Mesothelial cell of epicardium (in vitro differentiated cells): ENCODE results near the gene TIMM23B. TPM values are rescaled to one million over a fixed set of nuclear protein-coding genes. Genes with fewer than 3 reads are reported as not detected.
"Not testable (repeated sequence)": the region's sequence is repeated elsewhere in the genome, so short reads cannot be mapped to it uniquely, and the experiment has no call there.

ENCODE experiments used
- DNase-seq, 2 experiments: peaks; one replicate each; pipeline ENCODE4 v3.0.0; 2021; ENCODE audit warnings: low spot score in 2 of 2; ENCODE audit not compliant: unreplicated experiment in 2 of 2
- H3K27ac Mint-ChIP-seq: 2 replicates; pipeline ENCODE4 v1.8.0; 2021; ENCODE audit warnings: mixed read lengths
- H3K27me3 Mint-ChIP-seq: 2 replicates; pipeline ENCODE4 v1.8.0; 2021; ENCODE audit warnings: low read depth, mixed read lengths
- H3K36me3 Mint-ChIP-seq: 2 replicates; pipeline ENCODE4 v1.8.0; 2021; ENCODE audit warnings: mixed read lengths
- H3K4me1 Mint-ChIP-seq: 2 replicates; pipeline ENCODE4 v1.8.0; 2021; ENCODE audit warnings: mixed read lengths
- H3K4me3 Mint-ChIP-seq: 2 replicates; pipeline ENCODE4 v1.8.0; 2021; ENCODE audit warnings: mild to moderate bottlenecking, moderate library complexity, mixed read lengths
- H3K9me3 Mint-ChIP-seq: 2 replicates; pipeline ENCODE4 v1.8.0; 2021; ENCODE audit warnings: mixed read lengths
- total RNA-seq: library from RNA; stranded (reverse); gene quantifications from 3 replicates; pipeline ENCODE4 v1.2.1, GENCODE V29; 2021

Gene TIMM23B
- total RNA-seq, 1 donor from 2014 or later: 32.3 TPM

DNA sequence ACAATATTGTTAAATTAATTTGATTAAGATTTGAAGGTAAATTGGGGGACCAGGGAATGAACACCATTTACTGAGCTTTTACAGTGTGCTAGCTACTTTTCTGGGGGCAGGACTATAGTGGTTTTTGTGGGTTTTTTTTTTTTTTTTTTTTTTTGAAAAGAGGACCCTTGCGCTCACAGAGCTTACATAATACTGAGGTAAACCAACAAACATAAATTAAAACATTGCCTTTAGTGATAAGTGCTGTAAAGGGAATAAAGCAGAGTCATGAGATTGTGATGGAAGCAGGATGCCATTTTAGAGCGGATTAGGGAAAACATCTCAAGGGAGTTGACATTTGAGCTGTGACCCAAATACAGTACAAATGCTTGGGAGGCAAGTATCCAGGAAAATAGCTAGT, 1.8 kb downstream of the TIMM23B start:
- DNase-seq, H3K9me3 Mint-ChIP-seq, H3K27me3 Mint-ChIP-seq, H3K27ac Mint-ChIP-seq: not testable (repeated sequence)
- Mint-ChIP-seq H3K36me3 (peaks cover 12% of the 10 kb centered on the region), H3K4me3 (peak overlapping the region; percentile 16), H3K4me1 (peaks cover 28% of the 10 kb centered on the region)

DNA sequence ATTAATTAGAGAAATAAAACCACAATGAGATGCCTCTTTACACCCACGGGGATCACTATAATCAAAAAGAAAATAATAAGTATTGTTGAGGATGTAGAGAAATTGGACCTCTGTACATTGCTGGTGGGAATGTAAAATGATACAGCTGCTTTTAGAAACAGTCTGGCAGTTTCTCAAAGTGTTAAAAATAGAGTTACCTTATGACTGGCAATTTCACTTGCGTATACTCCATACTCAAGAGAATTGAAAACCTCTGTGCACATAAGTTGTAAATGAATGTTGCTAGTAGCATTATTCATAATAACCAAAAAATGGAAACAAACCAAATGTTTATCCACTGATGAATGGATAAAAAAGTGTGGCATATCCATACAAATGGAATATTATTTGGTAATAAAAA, 6.3 kb downstream of the TIMM23B start:
- H3K27ac Mint-ChIP-seq, H3K4me3 Mint-ChIP-seq, H3K27me3 Mint-ChIP-seq, H3K9me3 Mint-ChIP-seq, DNase-seq, H3K4me1 Mint-ChIP-seq: not testable (repeated sequence)
- H3K36me3 Mint-ChIP-seq: peaks cover 15% of the 10 kb centered on the region

DNA sequence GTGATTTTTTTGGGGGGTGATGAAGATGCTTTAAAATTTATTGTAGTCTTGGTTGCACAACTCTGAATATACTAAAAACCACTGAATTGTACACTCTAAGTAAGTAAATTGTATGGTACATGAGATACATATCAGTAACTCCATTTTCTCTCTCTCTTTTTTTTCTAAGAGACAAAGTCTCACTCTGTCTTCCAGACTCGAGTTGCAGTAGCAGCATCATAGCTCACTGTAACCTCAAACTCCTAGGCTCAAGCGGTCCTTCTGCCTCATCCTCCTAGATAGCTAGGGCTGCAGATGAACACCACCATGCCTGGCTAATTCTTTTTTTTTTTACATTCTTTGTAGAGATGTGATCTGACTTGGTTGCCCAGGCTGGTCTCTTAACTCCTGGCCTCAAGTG, 6.9 kb downstream of the TIMM23B start:
- not testable (repeated sequence) for H3K4me1 Mint-ChIP-seq, H3K4me3 Mint-ChIP-seq, H3K9me3 Mint-ChIP-seq, H3K27me3 Mint-ChIP-seq, H3K27ac Mint-ChIP-seq, DNase-seq
- H3K36me3 Mint-ChIP-seq: peaks cover 15% of the 10 kb centered on the region

DNA sequence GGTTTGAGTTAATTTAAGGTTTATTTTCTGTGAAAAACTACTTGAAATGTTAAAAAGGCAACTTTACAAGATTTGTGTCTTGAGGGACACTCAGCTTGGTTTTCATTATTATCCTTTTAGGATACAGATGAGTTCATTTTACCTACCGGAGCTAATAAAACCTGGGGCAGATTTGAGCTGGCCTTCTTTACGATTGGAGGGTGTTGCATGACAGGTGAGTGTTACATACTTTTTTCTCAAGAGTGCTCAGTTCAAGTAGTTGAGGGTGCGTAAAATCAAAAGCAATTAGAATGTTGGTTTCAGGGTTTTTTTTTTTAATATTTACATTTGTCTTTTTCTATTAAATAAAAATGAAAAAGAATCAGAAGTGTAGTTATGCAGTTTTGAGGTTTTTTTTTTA, 10.2 kb downstream of the TIMM23B start:
- not testable (repeated sequence) for H3K4me1 Mint-ChIP-seq, H3K4me3 Mint-ChIP-seq, H3K36me3 Mint-ChIP-seq, DNase-seq, H3K9me3 Mint-ChIP-seq, H3K27me3 Mint-ChIP-seq, H3K27ac Mint-ChIP-seq

DNA sequence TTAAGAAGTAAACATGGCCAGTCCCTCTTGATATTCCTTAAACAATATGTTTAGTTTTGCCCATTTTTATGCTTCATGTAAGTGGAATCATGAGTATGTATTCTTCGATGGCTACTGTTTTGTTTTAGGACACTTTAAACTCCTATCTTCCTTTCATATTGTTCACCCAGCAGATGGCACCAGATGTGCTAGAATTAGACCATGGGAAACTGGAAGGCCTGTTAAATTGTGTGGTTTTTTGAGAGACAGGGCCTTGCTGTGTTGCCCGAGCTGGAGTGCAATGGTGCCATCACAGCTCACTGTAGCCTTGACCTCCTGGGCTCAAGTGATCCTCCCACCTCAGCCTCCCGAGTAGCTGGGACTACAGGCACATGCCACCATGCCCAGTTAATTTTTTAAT, 11.3 kb downstream of the TIMM23B start:
- not testable (repeated sequence) for H3K27ac Mint-ChIP-seq, H3K36me3 Mint-ChIP-seq, H3K4me1 Mint-ChIP-seq, H3K4me3 Mint-ChIP-seq, H3K9me3 Mint-ChIP-seq, H3K27me3 Mint-ChIP-seq, DNase-seq

DNA sequence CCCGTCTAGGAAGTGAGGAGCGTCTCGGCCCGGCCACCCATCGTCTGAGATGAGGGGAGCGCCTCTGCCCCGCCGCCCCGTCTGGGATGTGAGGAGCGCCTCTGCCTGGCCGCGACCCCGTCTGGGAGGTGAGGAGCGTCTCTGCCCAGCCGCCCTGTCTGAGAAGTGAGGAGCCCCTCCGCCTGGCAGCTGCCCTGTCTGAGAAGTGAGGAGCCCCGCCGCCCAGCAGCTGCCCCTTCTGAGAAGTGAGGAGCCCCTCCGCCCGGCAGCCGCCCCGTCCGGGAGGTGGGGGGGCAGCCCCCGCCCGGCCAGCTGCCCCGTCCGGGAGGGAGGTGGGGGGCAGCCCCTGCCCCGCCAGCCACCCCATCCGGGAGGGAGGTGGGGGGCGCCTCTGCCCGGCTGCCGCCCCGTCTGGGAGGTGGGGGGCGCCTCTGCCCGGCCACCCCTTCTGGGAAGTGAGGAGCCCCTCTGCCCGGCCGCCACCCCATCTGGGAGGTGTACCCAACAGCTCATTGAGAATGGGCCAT, 28.5 kb downstream of the TIMM23B start:
- not testable (repeated sequence) for H3K4me1 Mint-ChIP-seq, DNase-seq, H3K27me3 Mint-ChIP-seq, H3K27ac Mint-ChIP-seq, H3K9me3 Mint-ChIP-seq, H3K4me3 Mint-ChIP-seq
- peaks cover 11% of the 10 kb centered on the region for H3K36me3 Mint-ChIP-seq

DNA sequence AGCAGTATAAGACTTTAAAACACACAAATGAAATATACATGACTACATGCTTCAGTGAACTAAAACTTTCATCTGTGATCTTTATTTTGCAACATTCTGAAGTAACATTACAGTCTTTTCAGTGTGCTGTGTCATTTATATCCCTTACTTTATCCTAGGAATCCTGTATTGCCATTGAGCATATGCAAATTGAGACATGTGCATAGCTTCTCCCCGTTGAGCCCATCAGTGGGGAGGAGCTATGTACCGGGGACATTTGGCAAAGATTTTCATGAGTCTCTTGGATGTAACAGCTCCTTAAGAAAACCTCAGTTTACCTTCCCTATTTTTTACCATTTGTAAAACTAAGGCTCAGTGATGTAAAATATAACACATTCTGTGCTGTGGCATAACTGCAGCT, 29.6 kb downstream of the TIMM23B start:
- not testable (repeated sequence) for H3K4me1 Mint-ChIP-seq, DNase-seq, H3K9me3 Mint-ChIP-seq, H3K36me3 Mint-ChIP-seq, H3K4me3 Mint-ChIP-seq, H3K27me3 Mint-ChIP-seq, H3K27ac Mint-ChIP-seq

DNA sequence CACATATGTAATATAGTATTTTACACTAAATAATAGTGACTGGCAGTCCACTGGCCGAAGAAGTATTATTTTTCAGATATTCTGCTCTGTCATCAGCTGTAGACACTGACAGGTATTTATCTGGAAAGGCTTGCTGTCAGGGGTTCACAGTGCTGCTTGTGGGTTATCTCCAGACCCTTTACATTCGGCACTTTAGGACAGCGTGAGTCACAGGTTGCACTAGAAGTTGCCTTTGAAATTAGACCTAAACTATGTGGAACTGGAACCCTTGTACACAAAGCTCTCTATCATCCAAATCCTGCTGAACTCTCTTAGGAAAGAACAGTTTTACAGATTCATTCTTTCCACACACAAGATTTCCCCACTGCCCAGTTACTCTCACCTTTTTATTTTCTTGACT, 30.2 kb downstream of the TIMM23B start:
- H3K9me3 Mint-ChIP-seq, H3K27me3 Mint-ChIP-seq, H3K36me3 Mint-ChIP-seq, H3K4me3 Mint-ChIP-seq, H3K27ac Mint-ChIP-seq, DNase-seq, H3K4me1 Mint-ChIP-seq: not testable (repeated sequence)

DNA sequence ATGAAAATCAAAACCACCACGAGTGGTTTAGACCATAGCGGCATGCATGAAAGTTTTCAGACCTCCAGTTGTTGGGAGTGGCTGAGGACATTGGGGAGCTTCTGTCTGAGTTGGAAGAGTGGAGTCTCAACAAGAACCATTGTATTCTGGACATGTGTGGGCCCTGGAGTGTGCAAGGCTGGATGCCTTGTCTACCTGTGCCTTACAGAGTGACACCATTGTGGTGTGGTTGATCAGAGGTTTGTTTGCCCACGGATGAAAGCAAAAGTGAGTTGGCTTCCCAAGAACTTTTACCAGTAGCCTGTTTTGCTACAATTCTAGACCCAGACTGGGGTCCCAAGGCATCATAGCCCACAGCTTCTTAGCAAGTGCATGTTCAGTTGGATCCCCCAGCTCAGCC, 35.9 kb downstream of the TIMM23B start:
- not testable (repeated sequence) for DNase-seq, H3K36me3 Mint-ChIP-seq, H3K27ac Mint-ChIP-seq, H3K27me3 Mint-ChIP-seq, H3K9me3 Mint-ChIP-seq, H3K4me1 Mint-ChIP-seq, H3K4me3 Mint-ChIP-seq

DNA sequence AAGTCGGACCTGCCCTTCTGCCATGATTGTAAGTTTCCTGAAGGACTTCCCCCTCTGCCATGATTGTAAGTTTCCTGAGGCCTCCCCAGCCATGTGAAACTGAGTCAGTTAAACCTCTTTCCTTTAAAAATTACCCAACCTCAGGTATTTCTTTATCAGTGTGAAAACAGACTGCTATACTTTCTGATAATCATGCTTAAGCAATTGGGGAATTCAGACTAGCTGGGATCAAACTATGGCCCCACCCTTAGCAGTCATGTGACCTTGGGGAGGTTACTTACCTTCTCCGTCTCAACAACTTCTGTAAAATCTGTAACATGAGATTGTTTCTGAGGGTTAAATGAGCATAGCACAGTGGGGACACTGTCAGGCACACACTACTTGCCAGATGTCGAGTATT, 45.4 kb downstream of the TIMM23B start:
- not testable (repeated sequence) for H3K27me3 Mint-ChIP-seq, H3K4me1 Mint-ChIP-seq, H3K27ac Mint-ChIP-seq, H3K4me3 Mint-ChIP-seq, H3K9me3 Mint-ChIP-seq, H3K36me3 Mint-ChIP-seq, DNase-seq

DNA sequence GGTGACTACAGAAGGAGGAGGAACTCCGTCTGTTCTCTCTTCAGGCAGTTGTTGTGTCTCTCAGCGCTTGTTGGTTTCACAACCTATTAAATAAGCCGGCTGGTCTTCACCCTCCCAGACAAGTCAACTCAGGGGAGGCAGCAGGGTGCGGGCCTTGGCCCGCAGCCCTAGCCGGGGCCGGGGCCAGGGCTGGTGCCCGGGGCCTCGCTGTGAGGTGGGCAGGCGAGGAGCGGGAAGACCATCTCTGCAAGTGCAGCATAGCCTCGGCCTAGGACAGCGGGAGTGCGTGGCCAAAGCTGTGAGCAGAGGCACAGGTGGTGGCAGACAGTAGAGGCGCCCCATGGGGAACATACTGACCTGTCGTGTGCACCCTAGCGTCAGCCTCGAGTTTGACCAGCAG, 46.5 kb downstream of the TIMM23B start, which contains the start of gene AGAP6:
AGAP6 (plus strand) TSS at position 31 of the 400 bp plus-strand sequence; CDS start at position 341, 310 bp downstream.
- H3K36me3 Mint-ChIP-seq, H3K27me3 Mint-ChIP-seq, H3K9me3 Mint-ChIP-seq, H3K27ac Mint-ChIP-seq, H3K4me3 Mint-ChIP-seq, H3K4me1 Mint-ChIP-seq, DNase-seq: not testable (repeated sequence)

DNA sequence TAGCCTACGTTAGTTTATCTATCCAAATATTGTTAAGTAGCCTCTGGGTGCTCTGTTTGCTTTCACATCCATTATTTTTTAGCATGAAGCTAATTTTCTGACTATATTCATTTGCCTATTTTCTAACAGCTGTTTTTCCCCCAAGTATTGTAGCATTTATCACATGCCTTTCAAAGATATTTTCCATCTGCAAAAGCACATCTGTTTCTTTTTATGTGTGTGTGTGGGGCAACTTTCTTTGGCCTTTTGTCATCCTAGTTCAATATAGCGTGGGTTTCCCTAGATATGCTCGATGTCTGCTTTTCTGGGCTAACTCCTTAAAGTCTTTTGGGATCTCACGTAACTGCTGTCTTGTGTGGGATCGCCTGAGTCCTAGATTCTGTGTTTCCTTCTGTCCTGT, 53.5 kb downstream of the TIMM23B start:
- not testable (repeated sequence) for H3K4me1 Mint-ChIP-seq, H3K4me3 Mint-ChIP-seq, H3K27me3 Mint-ChIP-seq, H3K27ac Mint-ChIP-seq, H3K36me3 Mint-ChIP-seq, DNase-seq, H3K9me3 Mint-ChIP-seq

DNA sequence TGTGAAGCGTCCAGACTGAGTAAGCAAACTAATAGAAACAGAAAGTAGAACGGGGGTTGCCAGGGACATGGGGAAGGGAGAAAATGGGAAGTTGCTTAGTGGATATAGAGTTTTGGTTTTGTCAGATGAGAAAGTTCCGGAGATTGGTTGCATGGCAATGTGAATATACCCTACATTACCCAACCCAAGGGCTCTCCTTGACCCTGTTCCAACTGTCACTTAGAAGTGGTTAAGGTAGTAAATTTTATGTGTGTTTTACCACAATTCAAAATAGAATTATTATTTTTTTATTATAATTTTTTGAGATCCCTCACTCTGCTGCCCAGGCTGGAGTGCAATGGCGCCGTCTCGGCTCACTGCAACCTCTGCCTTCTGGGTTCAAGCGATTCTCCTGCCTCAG, 72.2 kb downstream of the TIMM23B start:
- H3K36me3 Mint-ChIP-seq, H3K4me3 Mint-ChIP-seq, H3K27ac Mint-ChIP-seq, H3K4me1 Mint-ChIP-seq, H3K9me3 Mint-ChIP-seq, DNase-seq, H3K27me3 Mint-ChIP-seq: not testable (repeated sequence)

DNA sequence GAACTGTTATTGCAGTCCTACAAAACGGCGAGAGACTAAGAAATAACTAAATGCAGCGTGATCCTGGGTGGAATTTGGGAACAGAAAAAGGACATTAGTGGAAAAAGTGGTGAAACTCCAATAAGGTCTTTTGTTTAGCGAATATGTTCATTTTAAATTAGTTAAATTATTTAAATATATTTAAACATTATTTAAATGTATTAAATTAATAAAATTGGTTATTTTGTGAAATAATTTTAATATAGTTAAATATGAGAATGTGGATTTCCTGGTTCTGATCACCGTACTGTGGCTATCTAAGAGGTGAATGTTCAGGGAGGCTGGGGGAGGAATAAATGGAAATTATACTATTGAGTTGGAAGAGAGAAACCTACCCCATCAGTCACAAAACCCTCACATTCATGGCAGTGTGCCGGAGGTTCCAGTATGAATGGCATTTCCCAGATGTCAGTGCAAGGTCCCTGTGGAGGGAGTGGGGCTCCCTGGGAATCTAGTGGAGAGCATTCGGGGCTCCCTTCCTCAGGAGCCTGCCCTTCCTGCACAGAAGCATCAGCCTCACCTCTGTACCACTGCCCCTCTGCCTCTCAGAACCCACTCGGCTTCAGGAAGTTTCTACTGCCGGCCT, 73.9 kb downstream of the TIMM23B start:
- not testable (repeated sequence) for H3K27me3 Mint-ChIP-seq, H3K4me1 Mint-ChIP-seq, H3K27ac Mint-ChIP-seq

DNA sequence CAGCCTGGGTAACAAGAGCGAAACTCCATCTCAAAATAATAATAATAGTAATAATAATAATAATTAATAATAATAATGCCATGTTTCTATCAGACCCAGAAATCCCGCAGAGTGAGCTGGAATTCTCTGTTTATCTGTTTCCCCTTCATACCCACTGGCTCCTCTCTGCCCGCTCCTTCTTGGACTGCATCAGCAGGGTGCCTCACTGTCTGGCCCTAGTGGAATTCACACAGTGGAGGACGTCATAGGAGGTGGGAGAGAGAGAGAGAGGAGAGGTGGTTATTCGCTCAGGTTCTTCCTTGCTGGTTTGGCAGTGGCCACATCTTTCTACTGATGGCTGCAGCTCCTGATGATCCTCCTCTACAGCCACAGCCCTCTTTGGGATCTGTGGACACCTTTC, 75.1 kb downstream of the TIMM23B start:
- not testable (repeated sequence) for H3K27ac Mint-ChIP-seq, H3K36me3 Mint-ChIP-seq, H3K27me3 Mint-ChIP-seq, DNase-seq, H3K4me3 Mint-ChIP-seq, H3K9me3 Mint-ChIP-seq, H3K4me1 Mint-ChIP-seq

More for the DNA sequence above, 73.9 kb downstream of the TIMM23B start:
- H3K9me3 Mint-ChIP-seq, DNase-seq, H3K36me3 Mint-ChIP-seq, H3K4me3 Mint-ChIP-seq: not testable (repeated sequence)
